GM21360 (cell line): ENCODE measurements around the gene SEC14L2.
A peak's percentile ranks its signal among the peaks of the same experiment; 100 is the strongest.
"Not testable (repeated sequence)": the region's sequence is repeated elsewhere in the genome, so short reads cannot be mapped to it uniquely, and the experiment has no call there.

Experiments
- ATAC-seq: cut with Tn5 transposase; IDR thresholded peaks from one replicate; pipeline ENCODE4 v1.9.1; 2021; ENCODE audit warnings: mild to moderate bottlenecking, moderate library complexity; ENCODE audit not compliant: unreplicated experiment

SEC14L2 gene

GRCh38 chr22:30402028-30402765 is 5.4 kb downstream of the SEC14L2 start:
- ATAC-seq = no peak

GRCh38 chr22:30402766-30403104 is 5.9 kb downstream of the SEC14L2 start:
- not testable (repeated sequence) for ATAC-seq

DNA sequence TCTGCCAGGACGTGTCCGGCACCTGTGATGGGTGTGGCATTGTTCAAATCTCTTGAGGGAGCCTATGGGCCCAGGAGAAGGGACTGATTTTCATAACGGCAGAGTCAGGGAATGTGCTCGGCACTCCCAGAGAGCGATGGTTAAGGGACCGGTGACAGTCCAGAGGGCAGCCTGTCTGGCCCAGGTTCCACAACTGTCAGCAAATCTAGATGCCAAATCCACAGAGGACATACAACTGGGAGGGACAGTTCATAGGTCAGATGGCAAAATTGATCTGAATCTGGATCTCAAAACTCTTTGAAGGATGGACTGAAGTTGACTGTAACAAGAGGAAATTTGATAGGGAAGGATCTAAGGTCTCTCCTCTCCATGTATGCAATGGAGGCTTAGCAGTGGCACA is 7.5 kb downstream of the SEC14L2 start:
- no peak for ATAC-seq

DNA sequence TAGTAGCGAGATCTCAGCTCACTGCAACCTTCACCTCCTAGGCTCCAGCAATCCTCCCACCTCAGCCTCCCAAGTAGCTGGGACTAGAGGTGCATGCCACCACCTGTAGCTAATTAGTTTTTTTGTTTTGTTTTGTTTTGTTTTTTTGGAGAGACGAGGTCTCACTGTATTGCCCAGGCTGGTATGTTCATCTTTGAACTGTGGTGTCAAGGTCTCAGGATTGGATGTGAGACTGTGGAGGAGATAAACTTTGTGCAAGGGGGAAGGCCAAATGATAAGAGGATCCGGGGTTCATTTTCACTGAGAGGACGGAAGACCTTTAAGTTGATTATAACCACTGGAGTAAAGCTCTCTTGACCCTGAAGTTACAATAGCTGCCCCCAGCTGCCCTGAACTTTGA is 8.9 kb downstream of the SEC14L2 start:
- no peak for ATAC-seq

GRCh38 chr22:30406400-30406799 is 9.6 kb downstream of the SEC14L2 start:
- ATAC-seq = no peak

DNA sequence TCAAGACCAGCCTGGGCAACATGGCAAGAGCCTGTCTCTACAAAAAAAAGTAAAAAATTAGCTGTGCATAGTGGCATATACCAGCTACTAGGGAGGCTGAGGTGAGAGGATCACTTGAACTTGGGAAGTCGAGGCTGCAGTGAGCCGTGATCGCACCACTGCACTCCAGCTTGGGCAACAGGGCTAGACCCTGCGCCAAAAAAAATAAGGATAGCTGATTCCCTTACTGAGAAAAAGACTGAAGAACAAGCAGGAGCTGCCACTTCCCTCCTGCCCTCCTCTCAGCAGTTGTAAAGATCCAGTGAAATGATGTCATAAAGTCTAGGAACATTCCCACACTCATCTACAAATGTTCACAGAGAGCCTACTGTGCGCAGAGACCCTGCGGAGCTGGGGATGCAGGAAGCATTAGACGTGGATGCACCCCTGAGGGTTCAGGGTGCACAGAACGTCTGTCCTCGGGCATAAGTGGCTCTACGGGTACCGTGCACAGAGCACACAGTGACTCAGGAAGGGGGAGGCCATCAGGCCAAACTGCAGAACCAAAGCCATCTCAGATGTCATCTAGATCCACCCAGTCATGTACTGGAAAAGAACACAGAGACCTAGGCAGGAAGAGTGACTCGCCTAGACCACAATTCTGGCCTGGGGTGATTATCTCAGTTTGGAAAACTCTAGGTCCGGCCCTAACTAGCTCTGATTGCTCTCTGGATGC is 11.7 kb downstream of the SEC14L2 start:
- no peak for ATAC-seq

GRCh38 chr22:30411780-30412179 is 15.0 kb downstream of the SEC14L2 start:
- ATAC-seq = no peak

DNA sequence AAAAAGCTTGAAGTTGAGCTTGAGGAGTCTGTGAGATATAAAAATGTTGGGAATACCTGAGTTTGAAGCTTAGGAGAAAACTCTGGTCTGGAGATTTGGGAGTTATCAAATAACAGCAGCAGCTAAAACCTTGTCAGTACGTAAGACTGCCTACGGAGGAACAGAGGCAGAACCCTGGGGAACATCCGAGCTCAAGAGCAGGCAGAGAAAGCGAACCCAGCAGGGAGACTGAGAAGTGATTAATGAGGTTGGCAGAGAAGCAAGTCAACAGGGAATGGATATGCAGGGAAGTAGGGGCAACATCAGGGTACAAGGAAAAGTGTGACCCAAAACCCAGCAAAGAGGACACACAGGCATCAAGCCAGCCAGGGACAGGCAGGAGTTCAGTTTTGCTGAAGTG is 16.2 kb downstream of the SEC14L2 start:
- ATAC-seq = no peak

GRCh38 chr22:30413745-30414524 is 17.1 kb downstream of the SEC14L2 start:
- no peak for ATAC-seq

DNA sequence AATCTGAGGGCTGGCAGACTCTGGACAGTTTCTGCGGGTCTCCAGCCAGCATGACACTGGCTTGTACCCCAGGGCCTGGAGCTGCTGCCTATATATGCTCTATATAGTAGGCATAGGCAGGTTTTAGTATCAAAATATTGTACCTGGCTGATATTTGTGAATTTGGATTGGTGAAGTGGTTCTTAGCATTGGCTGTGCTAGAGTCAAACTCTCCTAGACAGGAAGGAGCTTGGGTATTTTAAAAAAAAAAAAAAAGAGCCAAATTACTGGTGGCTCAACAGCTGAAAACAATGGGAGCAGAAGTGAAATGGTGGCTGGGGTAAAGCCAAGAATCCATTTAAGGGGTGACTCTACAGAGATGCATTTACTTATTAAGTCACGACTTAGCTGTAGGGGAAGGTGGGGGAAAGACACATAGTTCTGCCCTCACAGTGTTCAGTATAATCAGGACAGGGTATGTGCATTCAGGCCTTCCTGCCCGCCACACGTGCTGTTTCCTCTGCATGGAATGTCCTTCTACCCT is 17.8 kb downstream of the SEC14L2 start:
- no peak for ATAC-seq

DNA sequence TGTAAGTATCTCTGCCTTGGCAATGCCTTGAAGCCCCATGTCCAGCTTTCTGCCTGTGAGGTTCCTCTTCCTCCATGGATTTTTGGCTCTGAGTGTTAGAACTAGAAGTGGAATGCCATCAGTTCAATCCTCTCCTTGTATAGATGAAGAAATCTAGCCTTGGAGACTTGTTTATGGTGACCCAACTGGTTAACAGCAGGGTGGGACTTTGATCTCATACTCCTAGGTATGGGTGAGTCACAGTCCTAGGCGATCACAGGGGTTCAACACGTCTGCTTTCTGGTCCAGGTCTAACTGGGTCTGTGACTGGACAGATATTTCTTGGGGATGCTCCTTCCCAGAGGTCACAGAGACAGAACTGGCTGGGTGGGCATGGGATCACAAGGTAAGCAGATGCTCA is 19.6 kb downstream of the SEC14L2 start:
- no peak for ATAC-seq

- no peak for ATAC-seq
These were observed 20.0 kb downstream of the SEC14L2 start for GRCh38 chr22:30416837-30417236.

GRCh38 chr22:30420347-30421125 is 23.7 kb downstream of the SEC14L2 start:
- no peak for ATAC-seq

DNA sequence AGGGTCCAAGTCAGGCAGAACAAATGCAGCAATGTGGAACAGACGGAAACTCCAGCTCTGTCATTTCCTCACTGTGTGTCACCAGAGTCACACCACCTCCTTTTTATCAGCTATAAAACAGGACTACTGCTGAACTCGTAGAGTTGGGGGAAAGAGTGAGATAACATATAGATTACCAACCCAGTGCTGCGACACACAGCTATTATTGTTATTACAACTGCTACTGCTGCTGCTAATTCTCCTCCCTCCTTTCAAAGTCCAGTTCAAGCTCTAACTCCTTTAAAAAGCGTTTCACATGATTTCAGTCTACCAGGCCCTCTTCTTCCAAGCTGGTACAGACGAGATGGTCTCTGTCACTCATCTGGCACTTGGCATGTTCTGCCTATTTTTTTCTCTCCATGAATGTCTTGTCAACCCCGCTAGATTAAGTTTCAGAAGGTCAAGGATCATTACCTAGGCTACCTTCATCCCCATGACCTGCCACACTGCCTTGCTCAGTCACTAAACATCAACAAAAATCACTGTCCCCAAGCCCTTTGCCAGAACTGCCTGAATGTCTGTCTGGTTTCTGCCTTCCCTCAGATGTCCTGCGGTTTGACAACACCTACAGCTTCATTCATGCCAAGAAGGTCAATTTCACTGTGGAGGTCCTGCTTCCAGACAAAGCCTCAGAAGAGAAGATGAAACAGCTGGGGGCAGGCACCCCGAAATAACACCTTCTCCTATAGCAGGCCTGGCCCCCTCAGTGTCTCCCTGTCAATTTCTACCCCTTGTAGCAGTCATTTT is 25.1 kb downstream of the SEC14L2 start:
- ATAC-seq = no peak

DNA sequence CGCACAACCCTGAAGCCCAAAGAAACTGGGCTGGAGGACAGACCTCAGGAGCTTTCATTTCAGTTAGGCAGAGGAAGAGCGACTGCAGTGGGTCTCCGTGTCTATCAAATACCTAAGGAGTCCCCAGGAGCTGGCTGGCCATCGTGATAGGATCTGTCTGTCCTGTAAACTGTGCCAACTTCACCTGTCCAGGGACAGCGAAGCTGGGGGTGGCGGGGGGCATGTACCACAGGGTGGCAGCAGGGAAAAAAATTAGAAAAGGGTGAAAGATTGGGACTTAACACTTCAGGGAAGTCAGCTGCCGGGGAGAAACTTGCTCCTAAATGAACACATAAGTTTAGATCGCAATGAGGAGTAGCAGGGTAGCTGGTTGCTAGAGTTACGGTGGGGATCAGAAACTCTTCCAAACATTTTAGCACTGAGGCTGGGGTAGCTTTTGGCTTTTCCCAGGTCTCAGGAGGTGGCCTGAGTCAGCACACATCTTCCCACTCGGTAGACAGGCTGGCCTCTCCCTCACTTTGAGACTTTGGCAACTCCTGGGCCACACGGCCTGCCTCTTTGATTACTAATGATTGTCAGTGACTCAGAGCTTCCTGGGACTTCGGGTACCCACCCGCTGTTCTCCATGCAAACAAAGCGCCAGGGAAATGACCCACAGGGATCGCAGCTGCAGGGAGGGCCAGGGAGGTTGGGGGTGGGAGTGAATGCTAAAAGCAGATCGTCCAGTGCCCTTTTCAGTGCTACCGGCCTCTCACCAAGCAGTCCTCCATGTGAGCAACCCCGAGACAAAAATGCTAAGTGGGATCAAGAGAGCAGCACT is 25.9 kb downstream of the SEC14L2 start:
- ATAC-seq = no peak

- ATAC-seq = peak; percentile 18
These were observed 26.6 kb downstream of the SEC14L2 start for GRCh38 chr22:30423301-30423958.

DNA sequence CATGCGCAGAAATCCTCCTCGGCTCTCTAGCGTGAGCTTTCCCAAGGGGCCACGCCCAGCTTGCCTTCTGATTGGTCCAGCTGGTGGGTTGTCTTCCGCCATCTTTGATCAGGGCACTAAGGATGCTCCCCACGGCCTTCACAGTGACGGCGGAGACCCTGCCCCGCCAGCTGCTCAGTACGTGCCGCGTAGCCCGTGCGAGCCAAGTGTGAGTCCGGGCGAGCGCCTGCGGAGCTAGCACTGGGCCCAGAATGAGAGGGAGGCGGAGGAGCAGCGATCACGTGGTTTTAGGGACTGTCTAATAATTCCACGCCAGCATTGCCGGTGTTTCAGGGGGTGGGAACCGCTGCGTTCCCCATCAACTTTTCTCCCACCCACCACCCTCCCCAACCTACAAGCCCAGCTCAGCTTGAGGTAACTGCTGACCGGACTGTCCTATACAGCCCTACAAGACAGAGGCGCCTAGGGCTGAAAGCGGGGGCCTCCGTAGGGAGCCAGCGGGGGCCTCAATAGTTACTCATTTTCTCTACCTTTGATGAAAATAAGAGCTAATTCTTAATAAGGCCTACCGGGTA is 27.2 kb downstream of the SEC14L2 start:
- ATAC-seq = peak; percentile 76
